Stimulated activated naive CD4-positive, alpha-beta T cell treated with Interleukin-2 at 50 U/mL for 16 hours (primary cell): ENCODE results near the gene CCDC102A.
"Not testable (repeated sequence)": the region's sequence is repeated elsewhere in the genome, so short reads cannot be mapped to it uniquely, and the experiment has no call there.

ENCODE experiments used
- DNase-seq: peaks from one replicate; lab custom pipeline; 2025; lab: John Stamatoyannopoulos, UW

CCDC102A gene

GRCh38 chr16:57565461-57565860 lies 29.1 kb upstream of the CCDC102A start:
- DNase-seq: no peak

- no peak for DNase-seq
Observed at GRCh38 chr16:57564571-57565270, 28.4 kb upstream of the CCDC102A start.

GRCh38 chr16:57563761-57564160 lies 27.4 kb upstream of the CCDC102A start:
- DNase-seq: no peak

GRCh38 chr16:57563487-57563750 lies 27.0 kb upstream of the CCDC102A start:
- no peak for DNase-seq

- no peak for DNase-seq
Observed at GRCh38 chr16:57562669-57563486, 26.5 kb upstream of the CCDC102A start.

- DNase-seq: no peak
Observed at GRCh38 chr16:57562066-57562465, 25.7 kb upstream of the CCDC102A start.

- no peak for DNase-seq
Observed at GRCh38 chr16:57559072-57559790, 22.9 kb upstream of the CCDC102A start.

GRCh38 chr16:57556941-57557541 lies 20.7 kb upstream of the CCDC102A start:
- no peak for DNase-seq

- DNase-seq: no peak
Observed at GRCh38 chr16:57555831-57556230, 19.5 kb upstream of the CCDC102A start.

GRCh38 chr16:57551057-57551456 lies 14.7 kb upstream of the CCDC102A start:
- no peak for DNase-seq

- no peak for DNase-seq
Observed at GRCh38 chr16:57549730-57550129, 13.4 kb upstream of the CCDC102A start.

GRCh38 chr16:57548408-57548807 lies 12.0 kb upstream of the CCDC102A start:
- no peak for DNase-seq

- DNase-seq: not testable (repeated sequence)
Observed at GRCh38 chr16:57547524-57547923, 11.2 kb upstream of the CCDC102A start.

- DNase-seq: peak; percentile 20
Observed at GRCh38 chr16:57544124-57544653, 7.8 kb upstream of the CCDC102A start.

- DNase-seq: no peak
Observed at GRCh38 chr16:57541754-57542435, 5.5 kb upstream of the CCDC102A start.

- no peak for DNase-seq
Observed at GRCh38 chr16:57540906-57541753, 4.8 kb upstream of the CCDC102A start.

GRCh38 chr16:57540387-57540786 lies 4.0 kb upstream of the CCDC102A start:
- DNase-seq: no peak

GRCh38 chr16:57539072-57539796 lies 2.9 kb upstream of the CCDC102A start:
- peak; percentile 15 for DNase-seq

- peak; percentile 25 for DNase-seq
Observed at GRCh38 chr16:57538235-57538721, 1.9 kb upstream of the CCDC102A start.
